HPDE6-E6E7 (cell line): ENCODE results near the gene ITFG1.
"Not testable (repeated sequence)": the region's sequence is repeated elsewhere in the genome, so short reads cannot be mapped to it uniquely, and the experiment has no call there.

Source experiments
- DNase-seq: peaks from one replicate; pipeline ENCODE4 v3.0.0; 2011; ENCODE audit warnings: missing footprints; ENCODE audit errors: extremely low spot score

ITFG1 gene

GRCh38 chr16:47324309-47324708 lies 136.6 kb downstream of the ITFG1 start:
- not testable (repeated sequence) for DNase-seq

- DNase-seq: no peak
Measured at GRCh38 chr16:47323241-47323640, 137.6 kb downstream of the ITFG1 start.

- no peak for DNase-seq
Measured at GRCh38 chr16:47320546-47321310, 140.1 kb downstream of the ITFG1 start.

GRCh38 chr16:47317465-47318240 lies 143.2 kb downstream of the ITFG1 start:
- DNase-seq: no peak

GRCh38 chr16:47316442-47317015 lies 144.3 kb downstream of the ITFG1 start:
- no peak for DNase-seq

- DNase-seq: peak; percentile 32
Measured at GRCh38 chr16:47311738-47312505, 148.9 kb downstream of the ITFG1 start.

GRCh38 chr16:47310792-47311211 lies 150.1 kb downstream of the ITFG1 start:
- DNase-seq: no peak

GRCh38 chr16:47309581-47310312 lies 151.1 kb downstream of the ITFG1 start:
- DNase-seq: no peak

- DNase-seq: no peak
Measured at GRCh38 chr16:47308601-47309000, 152.3 kb downstream of the ITFG1 start.

- DNase-seq: no peak
Measured at GRCh38 chr16:47304563-47304962, 156.3 kb downstream of the ITFG1 start.

- no peak for DNase-seq
Measured at GRCh38 chr16:47299587-47299986, 161.3 kb downstream of the ITFG1 start.

GRCh38 chr16:47284999-47285398 lies 175.9 kb downstream of the ITFG1 start:
- DNase-seq: no peak

- no peak for DNase-seq
Measured at GRCh38 chr16:47278306-47278970, 182.4 kb downstream of the ITFG1 start.

- DNase-seq: no peak
Measured at GRCh38 chr16:47276522-47276921, 184.3 kb downstream of the ITFG1 start.

GRCh38 chr16:47262938-47263337 lies 197.9 kb downstream of the ITFG1 start:
- DNase-seq: no peak

GRCh38 chr16:47260503-47260902 lies 200.4 kb downstream of the ITFG1 start:
- no peak for DNase-seq

- DNase-seq: peak; percentile 17
Measured at GRCh38 chr16:47258874-47259461, 201.9 kb downstream of the ITFG1 start.

- no peak for DNase-seq
Measured at GRCh38 chr16:47254756-47255155, 206.1 kb downstream of the ITFG1 start.

- no peak for DNase-seq
Measured at GRCh38 chr16:47250983-47251382, 209.9 kb downstream of the ITFG1 start.

GRCh38 chr16:47247690-47248089 lies 213.2 kb downstream of the ITFG1 start:
- DNase-seq: no peak
